ENCODE results near the gene EEFSEC. TPM values are rescaled to one million over a fixed set of nuclear protein-coding genes. Genes with fewer than 3 reads are reported as not detected.

Gene EEFSEC
- total and polyA plus RNA-seq, 2 experiments from 2014 or later, result 10.1 to 16.2 TPM

GRCh38 chr3:128354788-128355542 lies 201.7 kb downstream of the EEFSEC start:
- H3K9me3 Mint-ChIP-seq, result no peaks in the 10 kb centered on the region
- H3K9me2 ChIP-seq (ENCODE audit: insufficient read depth), result no peaks in the 10 kb centered on the region
- no peaks in the 10 kb centered on the region for H4K20me1 ChIP-seq (replicated peaks; ENCODE audit: insufficient read depth)
- no peak overlapping the region for H3K4me3 ChIP-seq
- H3K36me3 ChIP-seq (ENCODE audit: insufficient read depth), result no peaks in the 10 kb centered on the region
- no peaks in the 10 kb centered on the region for H3K27me3 ChIP-seq (ENCODE audit: insufficient read depth)
- H3K27me3 Mint-ChIP-seq (ENCODE audit: insufficient read depth, low read depth, poor library complexity), result no peaks in the 10 kb centered on the region
- H3K4me1 ChIP-seq (ENCODE audit: insufficient read depth), result no peaks in the 10 kb centered on the region
- no peak overlapping the region for H3K27ac ChIP-seq (ENCODE audit: low read depth)
- H3K4me2 ChIP-seq, result no peak overlapping the region
- no peaks in the 10 kb centered on the region; the same call in 2 of the 3 replicates for H3K4me1 Mint-ChIP-seq
- H2AFZ ChIP-seq, result no peak overlapping the region
- no peaks in the 10 kb centered on the region for H3K79me2 ChIP-seq (replicated peaks; ENCODE audit: insufficient read depth)
- no peak; the same call in 2 of the 3 replicates for ATAC-seq
- TF ChIP-seq ZNF114 (CRISPR knock-in tag; IDR thresholded peaks at IDR 0.05), result no peak
- no peak for TF ChIP-seq STAT1 (IDR thresholded peaks at IDR 0.05; ENCODE audit: unreplicated experiment)
- no peak for TF ChIP-seq CREB1 (CRISPR knock-in tag; IDR thresholded peaks at IDR 0.05; ENCODE audit: low read depth)
- H3F3A ChIP-seq (replicated peaks; ENCODE audit: low read depth), result no peaks in the 10 kb centered on the region
- H3K4me3 Mint-ChIP-seq, result no peak overlapping the region
- peaks cover 4% of the 10 kb centered on the region; the same call in 1 of the 3 replicates for H3K36me3 Mint-ChIP-seq (ENCODE audit: low read depth)
- H3K27ac Mint-ChIP-seq, result no peak overlapping the region
- DNase-seq (ENCODE audit: low spot score), result no peak

- Histone ChIP-seq H3K27ac (ENCODE audit: low read depth) (no peak overlapping the region), H3K9me2 (ENCODE audit: insufficient read depth) (no peaks in the 10 kb centered on the region), H4K20me1 (replicated peaks; ENCODE audit: insufficient read depth) (no peaks in the 10 kb centered on the region), H3K79me2 (replicated peaks; ENCODE audit: insufficient read depth) (no peaks in the 10 kb centered on the region), H3K4me2 (no peak overlapping the region), H3K27me3 (ENCODE audit: insufficient read depth) (no peaks in the 10 kb centered on the region), H3K4me1 (ENCODE audit: insufficient read depth) (no peaks in the 10 kb centered on the region), H2AFZ (no peak overlapping the region), H3K4me3 (no peak overlapping the region), H3F3A (replicated peaks; ENCODE audit: low read depth) (no peaks in the 10 kb centered on the region), H3K36me3 (ENCODE audit: insufficient read depth) (no peaks in the 10 kb centered on the region)
- DNase-seq (ENCODE audit: low spot score), result no peak
- H3K27me3 Mint-ChIP-seq (ENCODE audit: insufficient read depth, low read depth, poor library complexity), result no peaks in the 10 kb centered on the region
- H3K9me3 Mint-ChIP-seq, result no peaks in the 10 kb centered on the region
- no peak overlapping the region for H3K4me3 Mint-ChIP-seq
- no peak for ATAC-seq
- no peaks in the 10 kb centered on the region; the same call in 2 of the 3 replicates for H3K4me1 Mint-ChIP-seq
- H3K27ac Mint-ChIP-seq, result no peak overlapping the region
- H3K36me3 Mint-ChIP-seq (ENCODE audit: low read depth), result peaks cover 4% of the 10 kb centered on the region; the same call in 1 of the 3 replicates
- TF ChIP-seq REST (IDR thresholded peaks at IDR 0.05; ENCODE audit: unreplicated experiment) (no peak), ETS1 (IDR thresholded peaks at IDR 0.05) (no peak), POLR2AphosphoS5 (IDR thresholded peaks at IDR 0.05; ENCODE audit: low read depth) (no peak), CTCF (conservative IDR thresholded peaks at IDR 0.05; ENCODE audit: low read depth in 2 of 2) (no peak), EZH2 (IDR thresholded peaks at IDR 0.05; ENCODE audit: low read depth, unreplicated experiment) (no peak), ZNF331 (CRISPR knock-in tag; IDR thresholded peaks at IDR 0.05; ENCODE audit: low read depth) (no peak), NANOG (IDR thresholded peaks at IDR 0.05; ENCODE audit: borderline replicate concordance) (no peak), STAT1 (IDR thresholded peaks at IDR 0.05; ENCODE audit: unreplicated experiment) (no peak), JUNB (IDR thresholded peaks at IDR 0.05; ENCODE audit: unreplicated experiment) (no peak)
These were observed 202.2 kb downstream of the EEFSEC start for GRCh38 chr3:128355543-128355919.
